Adrenal gland (tissue), 12 donors: ENCODE results near the gene CPTP. TPM values are rescaled to one million over a fixed set of nuclear protein-coding genes. Genes with fewer than 3 reads are reported as not detected.

ENCODE experiments used
- DNase-seq, 7 donors: peaks; one replicate each; pipeline ENCODE4 v3.0.0-alpha.2; 2019 to 2020
- H3K27ac ChIP-seq, 5 donors: fragments of 200-600 bp; sonication (generic) in 4 of 5; 1 replicate in 3 of 5; 2 replicates in 2 of 5; pipeline versions ENCODE4 v1.5.1 to v1.8.0; 2016 to 2020; ENCODE audit warnings: mild to moderate bottlenecking in 1 of 5
- H3K27me3 ChIP-seq: fragments of 200-600 bp; 2 replicates; pipeline ENCODE4 v1.8.0; 2021
- H3K36me3 ChIP-seq, 2 donors: fragments of 200-600 bp; replicated peaks in 1 of 2; 1 replicate in 1 of 2; 2 replicates in 1 of 2; pipeline versions ENCODE4 v1.5.1 to v1.8.0; 2018 to 2022
- H3K4me1 ChIP-seq, 2 donors: fragments of 200-600 bp; replicated peaks in 1 of 2; 1 replicate in 1 of 2; 2 replicates in 1 of 2; pipeline versions ENCODE4 v1.5.1 to v1.8.0; 2018 to 2021
- H3K4me3 ChIP-seq, 4 donors: fragments of 200-600 bp; sonication (generic) in 3 of 4; one replicate each; pipeline ENCODE4 v1.5.1; 2016 to 2018
- H3K9me3 ChIP-seq, 3 donors: fragments of 200-600 bp; sonication (generic) in 1 of 3; replicated peaks in 1 of 3; 1 replicate in 2 of 3; 2 replicates in 1 of 3; pipeline versions ENCODE4 v1.5.1 to v1.8.0; 2016 to 2021
- CTCF ChIP-seq, 6 experiments: fragments of 450-650 bp in 4 of 6; fragments of 200-600 bp in 2 of 6; sonication (generic) in 1 of 6; IDR thresholded peaks; 1 replicate in 5 of 6; 2 replicates in 1 of 6; pipeline versions ENCODE4 v1.5.1 to v1.8.0; 2016 to 2021; ENCODE audit warnings: antibody characterized with exemption in 6 of 6, mild to moderate bottlenecking in 2 of 6, moderate library complexity in 1 of 6
- POLR2A ChIP-seq, 2 donors: fragments of 450-650 bp; IDR thresholded peaks; one replicate each; pipeline ENCODE4 v1.6.1; 2017; ENCODE audit warnings: antibody characterized with exemption in 2 of 2, mild to moderate bottlenecking in 2 of 2, moderate library complexity in 1 of 2
- WGBS, 4 donors: extraction: QIAGEN DNeasy Blood & Tissue Kit in 2 of 4; methylation state at CpG; one replicate each; pipeline versions ENCODE4 v1.1.5 to v1.1.7; 2013 to 2017; 5-methylcytosine and 5-hydroxymethylcytosine counted together
- intact Hi-C, 2 donors: fragments of 100-400 bp; cut with DNase I; formaldehyde crosslinking; loops; one replicate each; pipeline versions ENCODE4 v1.14.1 to v1.15.0; 2022 to 2023
- polyA plus RNA-seq, 3 donors: library from polyadenylated mRNA; stranded (reverse); fragments of 200-250 nt in 2 of 3; fragments of 350-450 nt in 1 of 3; fragmentation: Illumina TruSeq in 1 of 3; extraction: RNeasy Lipid Tissue Mini Kit (QIAGEN cat#74804) in 1 of 3; gene quantifications; one replicate each; pipeline ENCODE4 v1.2.3, GENCODE V29; 2013 to 2014
- total RNA-seq, 9 donors: library from RNA; depleted of rRNA in 4 of 9; stranded (reverse); fragments of >200 nt in 4 of 9; fragments of 120-200 nt in 1 of 9; fragmentation: NEBNext Ultra II Directional in 1 of 9; extraction: Animal tissue kit (Norgen Biotek cat#: 25700) in 1 of 9; gene quantifications; one replicate each; pipeline versions ENCODE4 v1.1.0 to v1.2.4, GENCODE V29; 2013 to 2023
- donor health status: healthy with polysubstance abuse.
- donor health status: Bipolar disorder and iron deficiency.
- donor health status: DM: yes; HTN: yes; CAD: no.
- donor health status: DM: no; HTN: no; CAD: no.
- donor health status: DM: no; HTN: no; CAD: no.
- donor health status: DM: yes; HTN: yes; CAD: no.

The CPTP gene
- total and polyA plus RNA-seq, 12 donors, result 2.9 to 53.0 (median 29.0) TPM

DNA sequence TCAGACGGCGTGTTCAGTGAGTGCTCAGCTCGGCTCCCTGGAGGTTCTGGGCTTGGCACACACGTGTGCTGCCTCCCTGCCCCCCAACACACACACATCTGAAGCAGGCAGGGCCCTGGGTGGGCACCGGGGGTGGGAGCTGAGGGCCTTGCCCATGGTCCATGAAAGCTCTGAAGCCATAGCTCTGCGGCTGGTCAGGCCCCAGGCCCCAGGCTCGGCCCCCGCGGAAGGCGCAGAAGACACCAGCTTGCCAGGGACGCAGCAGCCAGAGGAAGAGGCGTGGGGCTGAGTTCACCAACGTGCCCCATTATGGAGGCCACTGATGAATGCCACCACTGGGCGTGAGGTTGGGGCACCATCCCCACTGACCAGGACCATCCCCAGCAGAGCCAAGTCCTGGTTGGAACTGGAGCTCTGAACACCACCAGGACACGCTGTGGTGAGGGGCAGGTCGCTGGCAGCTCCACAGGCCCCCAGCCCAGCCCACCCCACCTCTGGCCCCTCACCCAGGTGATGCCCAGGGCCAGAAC is 46.2 kb downstream of the CPTP start:
- Histone ChIP-seq H3K9me3 (no peaks in the 10 kb centered on the region), H3K4me1 (peaks cover 7 to 28% of the 10 kb centered on the region in 2 donors), H3K27ac (no peak overlapping the region), H3K27me3 (no peaks in the 10 kb centered on the region), H3K36me3 (peaks cover 0 to 10% of the 10 kb centered on the region in 2 donors), H3K4me3 (no peak overlapping the region)
- no peak for DNase-seq
- WGBS, 4 donors, result 72 to 81% (median 76%) methylated on average over 4 to 16 of the region's 16 CpGs
- intact Hi-C loops, result no loop called here
- TF ChIP-seq POLR2A (IDR thresholded peaks at IDR 0.05) (no peak), CTCF (IDR thresholded peaks at IDR 0.05) (no peak)

DNA sequence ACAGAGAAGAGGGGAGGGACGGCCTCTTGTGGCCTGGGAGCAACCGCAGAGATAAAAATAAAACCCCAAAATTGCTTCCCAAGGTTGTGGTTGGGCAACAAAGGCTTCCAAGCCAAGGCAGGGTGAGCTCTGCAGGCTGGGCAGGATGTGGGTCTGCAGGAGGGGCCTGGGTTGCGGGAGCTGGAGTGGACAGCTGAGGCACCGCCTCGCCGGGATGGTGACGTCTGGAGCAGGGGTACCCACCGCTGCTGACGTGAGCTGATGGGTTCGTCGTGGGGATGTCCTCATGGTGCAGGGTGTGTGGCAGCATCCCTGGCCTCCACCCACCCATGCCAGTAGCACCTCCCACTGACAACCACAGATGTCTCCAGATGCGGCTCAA is 46.8 kb downstream of the CPTP start:
- Histone ChIP-seq H3K36me3 (peaks cover 0 to 10% of the 10 kb centered on the region in 2 donors), H3K27ac (peak overlapping the region in 1 of 5 donors; percentile 34), H3K4me3 (no peak overlapping the region), H3K9me3 (no peaks in the 10 kb centered on the region), H3K4me1 (peaks cover 7 to 31% of the 10 kb centered on the region in 2 donors), H3K27me3 (no peaks in the 10 kb centered on the region)
- 32 to 58% (median 53%) methylated on average over 9 to 12 of the region's 12 CpGs for WGBS, 4 donors
- no peak for DNase-seq
- no peak for TF ChIP-seq POLR2A (IDR thresholded peaks at IDR 0.05)
- TF ChIP-seq CTCF (IDR thresholded peaks at IDR 0.05), result no peak
- intact Hi-C loops, result no loop called here

DNA sequence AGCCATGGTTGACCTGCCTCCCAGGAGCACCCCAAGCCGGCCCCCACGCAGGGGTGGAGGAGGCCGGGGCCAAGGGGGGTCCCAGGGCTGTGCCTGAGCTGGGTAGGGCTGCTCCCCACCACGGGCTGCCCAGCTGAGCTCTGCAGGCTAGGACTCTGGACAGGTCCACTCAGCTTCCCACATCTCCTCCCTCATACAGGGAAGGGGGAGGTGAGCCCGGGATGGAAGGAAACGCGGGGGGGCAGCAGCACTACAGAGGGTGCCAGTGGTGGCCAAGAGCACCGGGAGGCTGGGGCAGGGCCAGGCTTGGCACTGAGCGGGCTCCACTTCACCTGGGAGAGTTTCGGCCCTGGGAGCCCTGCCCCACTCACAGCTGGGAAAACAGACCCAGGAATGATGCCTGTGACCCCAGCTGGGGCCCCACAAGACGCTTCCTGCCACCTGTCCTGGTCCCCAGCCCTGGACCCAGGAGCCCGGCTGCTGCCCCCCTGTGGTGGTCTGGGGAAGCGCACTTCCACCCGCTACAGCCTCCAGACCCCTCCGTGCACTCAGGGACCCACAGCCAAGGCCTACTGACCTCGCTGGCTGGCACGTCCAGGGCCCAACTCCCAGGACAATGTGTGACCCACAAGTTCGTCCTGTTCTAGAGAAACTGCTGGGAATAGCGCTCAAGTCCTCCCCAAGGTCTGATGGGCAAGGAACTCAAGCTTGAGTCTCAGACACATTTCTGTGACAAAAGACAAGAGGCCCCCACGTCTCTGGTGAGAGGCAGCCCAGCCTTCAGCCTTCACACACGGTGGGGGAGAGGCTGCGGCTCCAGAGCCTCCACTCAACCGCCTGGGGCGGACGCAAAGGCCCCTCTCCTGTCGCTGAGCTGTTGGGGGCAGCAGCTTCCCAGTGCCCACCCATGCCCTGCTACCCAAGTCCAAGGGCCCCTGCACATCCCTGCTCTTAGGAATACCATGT is 47.4 kb downstream of the CPTP start:
- H3K4me1 ChIP-seq, result peaks cover 7 to 31% of the 10 kb centered on the region in 2 donors
- H3K4me3 ChIP-seq, result no peak overlapping the region
- WGBS, 4 donors, result 29 to 49% (median 29%) methylated on average over 19 to 26 of the region's 26 CpGs; no CpG with 5 or more reads in 1 of the 4 donors
- H3K27ac ChIP-seq, result peak overlapping the region in 1 of 5 donors; percentile 34
- DNase-seq, result peak; percentile 57 to 81 (median 68)
- no peaks in the 10 kb centered on the region for H3K9me3 ChIP-seq
- no peaks in the 10 kb centered on the region for H3K27me3 ChIP-seq
- peak; percentile 73 to 96 (median 81) for TF ChIP-seq CTCF (IDR thresholded peaks at IDR 0.05)
- TF ChIP-seq POLR2A (IDR thresholded peaks at IDR 0.05), result no peak
- intact Hi-C loops, result no loop called here
- peaks cover 0 to 10% of the 10 kb centered on the region in 2 donors for H3K36me3 ChIP-seq

GRCh38 chr1:1373051-1373814 is 48.6 kb downstream of the CPTP start:
- Histone ChIP-seq H3K4me3 (no peak overlapping the region), H3K36me3 (peaks cover 0 to 10% of the 10 kb centered on the region in 2 donors), H3K27ac (no peak overlapping the region), H3K27me3 (no peaks in the 10 kb centered on the region), H3K4me1 (peaks cover 7 to 31% of the 10 kb centered on the region in 2 donors), H3K9me3 (no peaks in the 10 kb centered on the region)
- intact Hi-C loops, result no loop called here
- DNase-seq, result peak in 1 of 7 donors; percentile 36
- TF ChIP-seq CTCF (IDR thresholded peaks at IDR 0.05), result no peak
- no peak for TF ChIP-seq POLR2A (IDR thresholded peaks at IDR 0.05)
- WGBS, 4 donors, result 85 to 91% (median 86%) methylated on average over 12 to 26 of the region's 26 CpGs
